ENCODE measurements around the gene DENND6B. TPM values are rescaled to one million over a fixed set of nuclear protein-coding genes. Genes with fewer than 3 reads are reported as not detected.

DENND6B gene
- total and polyA plus RNA-seq, 2 donors (not counting 3 experiments of a cell fraction or from before 2014, with no cell fraction given) = 4.1 to 5.9 TPM

DNA sequence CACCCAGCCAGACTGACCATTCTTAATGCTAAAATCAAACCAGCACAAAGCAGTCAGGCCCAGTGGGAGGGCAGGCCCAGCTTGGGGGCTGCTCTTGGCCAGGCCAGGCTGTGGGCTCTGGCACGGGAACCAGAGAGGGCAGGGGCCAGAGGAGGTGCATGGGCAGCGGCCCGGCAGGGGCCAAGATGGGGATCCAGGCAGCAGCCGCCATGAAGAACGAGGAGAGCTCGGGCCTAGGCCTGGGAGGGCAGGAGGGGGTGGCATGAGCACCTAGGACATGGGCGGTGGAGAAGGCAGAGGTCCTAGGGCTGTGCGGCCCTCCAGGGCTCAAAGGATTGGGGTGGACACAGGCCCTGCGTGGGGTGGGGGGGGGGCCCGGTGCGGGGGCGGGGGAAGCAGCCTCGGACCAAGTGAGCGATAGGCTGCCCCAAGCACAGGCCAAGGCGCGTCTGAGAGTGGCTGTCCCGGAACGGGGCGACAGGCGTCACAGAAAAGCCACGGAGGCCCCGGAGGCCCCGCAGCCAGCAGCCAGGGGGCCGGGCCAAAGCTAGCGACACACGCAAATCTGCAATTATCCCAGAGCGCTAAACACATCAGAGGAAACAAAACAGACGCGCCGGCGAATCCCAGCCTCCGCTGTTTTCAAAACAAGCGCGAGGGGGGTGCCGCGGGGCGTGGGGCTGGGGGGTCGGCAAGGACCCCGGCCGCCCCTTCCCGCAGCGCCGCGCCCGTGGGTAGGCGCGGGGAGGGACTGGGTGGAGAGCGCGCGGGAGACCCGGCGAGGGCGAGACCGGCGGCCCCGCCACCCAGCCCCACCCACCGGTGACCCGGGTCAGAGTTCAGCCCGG, 27.7 kb downstream of the DENND6B start:
- POLR2A ChIA-PET = no interaction called here
- no peak overlapping the region for H3K9ac ChIP-seq (replicated peaks; ENCODE audit: extremely low read depth, insufficient read depth, low read length)
- H3K27me3 ChIP-seq (ENCODE audit: control insufficient read depth in 2 of 2, insufficient read depth in 2 of 2, low read length in 2 of 2) = no peaks in the 10 kb centered on the region
- CTCF ChIA-PET = interaction anchor here (0.7 to 0.9 kb wide), 2 partner anchors 28 kb away, joined by 3 to 4 read pairs; no protein-coding TSS in a partner anchor
- no peak overlapping the region for H2AFZ ChIP-seq (ENCODE audit: low read depth, low read length)
- H3K79me2 ChIP-seq (ENCODE audit: control insufficient read depth, insufficient read depth, low read length) = peaks cover 90% of the 10 kb centered on the region
- H3K9me1 ChIP-seq (replicated peaks; ENCODE audit: control insufficient read depth, extremely low read depth, insufficient read depth, low read length) = no peaks in the 10 kb centered on the region
- no peaks in the 10 kb centered on the region for H3K9me3 ChIP-seq (replicated peaks; ENCODE audit: control insufficient read depth, insufficient read depth, low read length)
- intact Hi-C loops (cut with micrococcal nuclease) = no loop called here
- H3K27ac ChIP-seq (ENCODE audit: insufficient read depth, low read depth, low read length) = no peak overlapping the region
- H3K4me1 ChIP-seq (ENCODE audit: control insufficient read depth, extremely low read depth, insufficient read depth, low read length) = peaks cover 14% of the 10 kb centered on the region
- no TSS peak for BruUV-seq (replicated peaks)
- H3K4me2 ChIP-seq (ENCODE audit: insufficient read depth, low read length) = no peak overlapping the region
- FAIRE-seq (no peak), DNase-seq (ENCODE audit: low read depth, low spot score) (no peak)
- no peak overlapping the region for H3K4me3 ChIP-seq (replicated peaks in 1 of 3; ENCODE audit: insufficient read depth in 1 of 3, low read depth in 1 of 3, low read length in 3 of 3)
- H4K20me1 ChIP-seq (replicated peaks; ENCODE audit: control insufficient read depth, extremely low read depth, insufficient read depth, low read length) = no peaks in the 10 kb centered on the region
- peaks cover 0 to 4% of the 10 kb centered on the region in 2 experiments for H3K36me3 ChIP-seq (ENCODE audit: control insufficient read depth in 2 of 2, extremely low read depth in 1 of 2, insufficient read depth in 2 of 2, low read length in 2 of 2)
- TF ChIP-seq FOS (IDR thresholded peaks at IDR 0.05; ENCODE audit: borderline replicate concordance, insufficient read depth, low read length) = no peak
- TF ChIP-seq MAX (IDR thresholded peaks at IDR 0.05; ENCODE audit: insufficient read depth, insufficient read length) = no peak
- TF ChIP-seq POLR2AphosphoS5 (IDR thresholded peaks at IDR 0.05; ENCODE audit: insufficient read depth, low read depth, low read length) = no peak
- no peak for TF ChIP-seq JUN (IDR thresholded peaks at IDR 0.05; ENCODE audit: borderline replicate concordance, insufficient read depth, insufficient read length, low read depth)
- TF ChIP-seq MYC (IDR thresholded peaks at IDR 0.05; ENCODE audit: low read depth, low read length) = no peak
- TF ChIP-seq GATA2 (IDR thresholded peaks at IDR 0.05; ENCODE audit: insufficient read depth, insufficient read length, low read depth, low read length) = no peak
- TF ChIP-seq, protein P1, sequence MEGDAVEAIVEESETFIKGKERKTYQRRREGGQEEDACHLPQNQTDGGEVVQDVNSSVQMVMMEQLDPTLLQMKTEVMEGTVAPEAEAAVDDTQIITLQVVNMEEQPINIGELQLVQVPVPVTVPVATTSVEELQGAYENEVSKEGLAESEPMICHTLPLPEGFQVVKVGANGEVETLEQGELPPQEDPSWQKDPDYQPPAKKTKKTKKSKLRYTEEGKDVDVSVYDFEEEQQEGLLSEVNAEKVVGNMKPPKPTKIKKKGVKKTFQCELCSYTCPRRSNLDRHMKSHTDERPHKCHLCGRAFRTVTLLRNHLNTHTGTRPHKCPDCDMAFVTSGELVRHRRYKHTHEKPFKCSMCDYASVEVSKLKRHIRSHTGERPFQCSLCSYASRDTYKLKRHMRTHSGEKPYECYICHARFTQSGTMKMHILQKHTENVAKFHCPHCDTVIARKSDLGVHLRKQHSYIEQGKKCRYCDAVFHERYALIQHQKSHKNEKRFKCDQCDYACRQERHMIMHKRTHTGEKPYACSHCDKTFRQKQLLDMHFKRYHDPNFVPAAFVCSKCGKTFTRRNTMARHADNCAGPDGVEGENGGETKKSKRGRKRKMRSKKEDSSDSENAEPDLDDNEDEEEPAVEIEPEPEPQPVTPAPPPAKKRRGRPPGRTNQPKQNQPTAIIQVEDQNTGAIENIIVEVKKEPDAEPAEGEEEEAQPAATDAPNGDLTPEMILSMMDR (IDR thresholded peaks at IDR 0.05; ENCODE audit: extremely low read depth in 1 of 2, insufficient read depth in 1 of 2, low read depth in 1 of 2, low read length in 2 of 2) = no peak
- TF ChIP-seq EZH2 (IDR thresholded peaks at IDR 0.05; ENCODE audit: borderline replicate concordance, low read depth, low read length, severe bottlenecking) = no peak
- no peak for TF ChIP-seq POLR2A (IDR thresholded peaks at IDR 0.05; ENCODE audit: low read depth, low read length)
- dilution Hi-C loops (cut with MboI; ENCODE audit: extremely low pct_ligation_motif_present, low sequenced_read_pairs) = no loop called here

Measured in endothelial cell of umbilical vein (primary cell).